BE2C (cell line): ENCODE data around the gene IL22.
A peak's percentile ranks its signal among the peaks of the same experiment; 100 is the strongest.

ENCODE experiments used
- DNase-seq: peaks from one replicate; pipeline ENCODE4 v3.0.0-alpha.2; 2020
- H3K27me3 ChIP-seq: fragments of 250-450 bp; sonication (Bioruptor Pico); 2 replicates; pipeline ENCODE4 v1.5.1; 2020; ENCODE audit warnings: mild to moderate bottlenecking
- H3K36me3 ChIP-seq: fragments of 250-450 bp; sonication (Bioruptor Pico); 2 replicates; pipeline ENCODE4 v1.5.1; 2020; ENCODE audit warnings: mild to moderate bottlenecking
- H3K4me1 ChIP-seq: fragments of 250-450 bp; sonication (Bioruptor Pico); 2 replicates; pipeline ENCODE4 v1.5.1; 2020
- H3K4me3 ChIP-seq: 2 replicates; pipeline ENCODE4 v1.5.1; 2011; ENCODE audit warnings: low read depth, low read length
- H3K9me3 ChIP-seq: fragments of 250-450 bp; sonication (Bioruptor Pico); 2 replicates; pipeline ENCODE4 v1.5.1; 2020
- CTCF ChIP-seq: IDR thresholded peaks from 2 replicates; pipeline ENCODE4 v1.5.1; 2012; ENCODE audit warnings: mild to moderate bottlenecking, low read depth, low read length

IL22 gene

GRCh38 chr12:68280240-68280639, 26.8 kb upstream of the IL22 start:
- Histone ChIP-seq H3K4me3 (no peak overlapping the region), H3K4me1 (peaks cover 29% of the 10 kb centered on the region), H3K36me3 (no peaks in the 10 kb centered on the region), H3K27me3 (no peaks in the 10 kb centered on the region), H3K9me3 (no peaks in the 10 kb centered on the region)
- DNase-seq, result no peak
- TF ChIP-seq CTCF, result no peak

- Histone ChIP-seq H3K9me3 (no peaks in the 10 kb centered on the region), H3K4me1 (peaks cover 29% of the 10 kb centered on the region), H3K27me3 (no peaks in the 10 kb centered on the region), H3K4me3 (no peak overlapping the region), H3K36me3 (no peaks in the 10 kb centered on the region)
- DNase-seq, result peak; percentile 59
- no peak for TF ChIP-seq CTCF
These were observed 26.0 kb upstream of the IL22 start for GRCh38 chr12:68279227-68280054.

- Histone ChIP-seq H3K4me3 (no peak overlapping the region), H3K4me1 (peaks cover 29% of the 10 kb centered on the region), H3K36me3 (no peaks in the 10 kb centered on the region), H3K9me3 (no peaks in the 10 kb centered on the region), H3K27me3 (no peaks in the 10 kb centered on the region)
- DNase-seq, result no peak
- no peak for TF ChIP-seq CTCF
These were observed 23.1 kb upstream of the IL22 start for GRCh38 chr12:68276402-68276930.

- TF ChIP-seq CTCF, result no peak
- H3K4me3 ChIP-seq, result no peak overlapping the region
- H3K9me3 ChIP-seq, result no peaks in the 10 kb centered on the region
- no peaks in the 10 kb centered on the region; the same call in 1 of the 2 replicates for H3K4me1 ChIP-seq
- H3K36me3 ChIP-seq, result no peaks in the 10 kb centered on the region
- DNase-seq, result no peak
- no peaks in the 10 kb centered on the region for H3K27me3 ChIP-seq
These were observed 19.3 kb upstream of the IL22 start for GRCh38 chr12:68272732-68273131.

GRCh38 chr12:68271346-68271745, 17.9 kb upstream of the IL22 start:
- H3K9me3 ChIP-seq, result no peaks in the 10 kb centered on the region
- no peaks in the 10 kb centered on the region for H3K36me3 ChIP-seq
- TF ChIP-seq CTCF, result no peak
- H3K27me3 ChIP-seq, result no peaks in the 10 kb centered on the region
- no peak overlapping the region for H3K4me3 ChIP-seq
- DNase-seq, result no peak
- no peaks in the 10 kb centered on the region for H3K4me1 ChIP-seq

- no peaks in the 10 kb centered on the region for H3K36me3 ChIP-seq
- no peaks in the 10 kb centered on the region for H3K27me3 ChIP-seq
- no peak for TF ChIP-seq CTCF
- H3K4me3 ChIP-seq, result no peak overlapping the region
- DNase-seq, result no peak
- H3K9me3 ChIP-seq, result no peaks in the 10 kb centered on the region
- no peaks in the 10 kb centered on the region for H3K4me1 ChIP-seq
These were observed 17.0 kb upstream of the IL22 start for GRCh38 chr12:68270358-68270757.
